ENCODE measurements around the gene DISP3. TPM values are rescaled to one million over a fixed set of nuclear protein-coding genes. Genes with fewer than 3 reads are reported as not detected.

DISP3 gene
- total and polyA plus RNA-seq, 2 of the 4 experiments (the other 2 are of a cell fraction), result 0.05 TPM; not detected in 1

GRCh38 chr1:11486231-11487009, 7.5 kb downstream of the DISP3 start:
- H2BK20ac ChIP-seq (ENCODE audit: low read depth, low read length), result no peak overlapping the region
- H3K4me2 ChIP-seq (ENCODE audit: low read depth, low read length), result no peak overlapping the region
- no TSS peak for BruUV-seq (replicated peaks)
- no peak overlapping the region for H3K23ac ChIP-seq (ENCODE audit: low read depth, low read length)
- H4K5ac ChIP-seq (ENCODE audit: low read depth, low read length), result no peak overlapping the region
- H3K14ac ChIP-seq (replicated peaks; ENCODE audit: low read depth, low read length), result no peak overlapping the region
- H2AK5ac ChIP-seq (ENCODE audit: low read depth, low read length), result no peak overlapping the region
- H3K27ac ChIP-seq (ENCODE audit: insufficient read depth, low read length), result no peak overlapping the region
- H4K8ac ChIP-seq (ENCODE audit: low read depth in 2 of 2, low read length in 2 of 2), result no peak overlapping the region
- no peak for TF ChIP-seq MXI1 (IDR thresholded peaks at IDR 0.05; ENCODE audit: borderline replicate concordance, low read depth, low read length)
- TF ChIP-seq CHD1 (IDR thresholded peaks at IDR 0.05; ENCODE audit: low read depth, low read length), result no peak
- no peak for TF ChIP-seq NFE2L2 (IDR thresholded peaks at IDR 0.05; ENCODE audit: low read depth, low read length)
- no peak for TF ChIP-seq USF2 (IDR thresholded peaks at IDR 0.05; ENCODE audit: low read depth, low read length)
- no peak for TF ChIP-seq MAZ (IDR thresholded peaks at IDR 0.05; ENCODE audit: borderline replicate concordance, low read depth, low read length)
- TF ChIP-seq RCOR1 (IDR thresholded peaks at IDR 0.05; ENCODE audit: insufficient replicate concordance, low read length), result no peak
- TF ChIP-seq RAD21 (IDR thresholded peaks at IDR 0.05; ENCODE audit: low read length), result no peak
- no peak for TF ChIP-seq FOS (IDR thresholded peaks at IDR 0.05; ENCODE audit: low read depth, low read length)
- intact Hi-C loops (cut with micrococcal nuclease) (no loop called here), dilution Hi-C loops (cut with HindIII; ENCODE audit: low sequenced_read_pairs, unreplicated experiment) (no loop called here), in situ Hi-C loops (cut with MboI; ENCODE audit: low sequenced_read_pairs) (no loop called here)
- no peaks in the 10 kb centered on the region for H3K36me3 ChIP-seq (ENCODE audit: control insufficient read depth, insufficient read depth, low read length)
- ATAC-seq (ENCODE audit: low read depth), result no peak
- H3K9me3 ChIP-seq (ENCODE audit: control insufficient read depth, insufficient read depth, low read length), result no peaks in the 10 kb centered on the region
- ChIA-PET POLR2A (ENCODE audit: unreplicated experiment) (no interaction called here), CTCF (interaction anchor here (0.6 kb wide), 1 partner anchor 144 kb away, joined by 3 read pairs; no protein-coding TSS in a partner anchor)
- H2AK9ac ChIP-seq (replicated peaks; ENCODE audit: low read depth, low read length, poor library complexity), result no peak overlapping the region
- 80% methylated on average over 7 of the region's 12 CpGs; no CpG with 5 or more reads in 1 of the 2 experiments for WGBS, 2 experiments (ENCODE audit: extremely low coverage in 2 of 2, insufficient read length in 1 of 2)
- no peaks in the 10 kb centered on the region for H3K9me1 ChIP-seq (ENCODE audit: insufficient read depth, low read length)
- H3K18ac ChIP-seq (ENCODE audit: low read depth, low read length), result no peak overlapping the region
- H3K4ac ChIP-seq (ENCODE audit: low read depth, low read length), result no peak overlapping the region
- no peak for DNase-seq
- no peak overlapping the region for H3K9ac ChIP-seq (ENCODE audit: low read depth, low read length)
- no peak overlapping the region for H3K56ac ChIP-seq (ENCODE audit: extremely low read depth, insufficient read depth, low read length)
- peaks cover 7% of the 10 kb centered on the region for H3K27me3 ChIP-seq (ENCODE audit: control insufficient read depth, insufficient read depth, low read length)
- H3K4me1 ChIP-seq (ENCODE audit: control insufficient read depth, insufficient read depth, low read length), result no peaks in the 10 kb centered on the region
- no peak overlapping the region for H3K4me3 ChIP-seq (ENCODE audit: insufficient read depth, low read depth, low read length)
- H3K79me1 ChIP-seq (ENCODE audit: low read depth in 1 of 2, low read length in 2 of 2), result no peaks in the 10 kb centered on the region
- H4K20me1 ChIP-seq (ENCODE audit: insufficient read depth, low read length), result no peaks in the 10 kb centered on the region
- no peak overlapping the region for H4K91ac ChIP-seq (ENCODE audit: insufficient read depth, low read depth, low read length)
- no peak overlapping the region for H2BK120ac ChIP-seq (ENCODE audit: low read depth, low read length)
- no peak overlapping the region for H2BK15ac ChIP-seq (ENCODE audit: low read depth, low read length)
- H2AFZ ChIP-seq (replicated peaks; ENCODE audit: low read length, poor library complexity), result no peak overlapping the region
- no peak overlapping the region for H2BK5ac ChIP-seq (ENCODE audit: low read depth, low read length, poor library complexity, severe bottlenecking)

All from IMR-90 (cell line).